Medulla oblongata (tissue), 1 donor: ENCODE results near the gene ALDH3A1.
"Not testable (repeated sequence)": the region's sequence is repeated elsewhere in the genome, so short reads cannot be mapped to it uniquely, and the experiment has no call there.

Source experiments
- DNase-seq: peaks from one replicate; pipeline ENCODE4 v3.0.0-alpha.2; 2015; ENCODE audit errors: extremely low spot score

The ALDH3A1 gene

DNA sequence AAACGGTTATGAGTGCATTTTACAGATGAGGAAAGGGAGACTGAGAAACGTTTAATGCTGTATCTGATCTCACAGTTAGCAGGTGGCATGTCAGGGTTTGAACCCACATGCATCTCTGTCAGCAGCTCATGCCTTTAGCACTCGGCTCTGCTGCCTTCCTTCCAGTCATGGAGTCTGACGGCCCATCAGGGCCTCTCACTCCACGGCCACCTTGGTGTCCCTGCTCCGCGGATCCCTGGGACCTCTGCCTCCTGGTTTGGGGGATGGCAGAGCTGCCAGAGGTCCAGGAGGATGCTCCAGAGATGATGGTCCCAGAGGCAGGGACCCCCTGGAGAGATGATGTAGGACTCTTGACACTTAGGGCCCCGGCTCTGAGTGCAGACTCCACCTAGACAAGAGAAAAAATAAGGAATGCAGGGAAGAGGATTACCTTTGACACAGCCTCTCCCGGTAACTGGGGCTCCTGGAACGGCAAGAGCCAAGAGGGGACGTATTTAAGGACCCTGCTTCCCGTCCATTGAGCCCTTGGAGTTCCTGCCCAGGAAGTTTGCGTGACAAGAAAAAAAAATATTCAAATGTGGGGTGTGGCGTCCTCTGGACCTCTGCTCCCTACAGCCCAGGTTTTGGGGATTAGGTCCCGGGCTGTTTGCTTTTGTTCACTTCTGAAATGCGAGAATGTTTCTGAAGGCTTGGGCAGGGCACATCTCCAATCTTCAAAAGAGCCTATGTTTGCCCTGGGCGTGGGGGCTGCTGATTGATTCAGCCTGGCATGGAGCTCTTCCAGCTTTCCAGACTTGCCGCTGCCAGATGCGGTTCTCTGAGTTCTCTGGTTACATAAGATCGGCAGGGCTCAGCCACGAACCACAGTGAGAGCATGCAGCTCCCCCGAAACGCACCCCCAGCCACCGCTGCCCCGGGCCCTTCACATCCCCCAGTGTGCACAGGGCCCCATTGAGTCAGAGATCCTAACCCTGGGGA, at the start of gene ALDH3A1:
Gene ALDH3A1 (minus strand): TSS at position 470 of the 978 bp plus-strand sequence. CDS start 3,169 bp downstream, outside the sequence.
- no peak for DNase-seq

DNA sequence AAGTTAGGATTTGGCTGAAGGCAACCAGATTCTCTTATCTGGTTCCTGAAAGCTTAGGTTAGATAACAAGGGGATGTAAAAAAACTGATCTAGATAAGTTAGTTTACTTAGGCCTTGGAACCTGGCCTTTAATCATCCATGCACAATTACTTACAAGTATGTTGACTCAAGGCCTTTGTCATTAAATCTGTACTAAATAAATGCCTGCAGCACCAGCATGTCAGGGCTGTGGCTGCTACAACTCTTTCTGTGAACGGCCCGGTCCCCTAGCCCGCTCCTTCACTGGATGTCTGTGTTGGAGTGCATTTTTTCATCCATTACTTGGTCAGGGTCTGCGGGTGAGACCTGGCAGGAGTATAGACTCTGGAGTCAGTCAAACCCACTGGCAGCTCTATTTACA, 48.4 kb upstream of the ALDH3A1 start:
- DNase-seq, result no peak

DNA sequence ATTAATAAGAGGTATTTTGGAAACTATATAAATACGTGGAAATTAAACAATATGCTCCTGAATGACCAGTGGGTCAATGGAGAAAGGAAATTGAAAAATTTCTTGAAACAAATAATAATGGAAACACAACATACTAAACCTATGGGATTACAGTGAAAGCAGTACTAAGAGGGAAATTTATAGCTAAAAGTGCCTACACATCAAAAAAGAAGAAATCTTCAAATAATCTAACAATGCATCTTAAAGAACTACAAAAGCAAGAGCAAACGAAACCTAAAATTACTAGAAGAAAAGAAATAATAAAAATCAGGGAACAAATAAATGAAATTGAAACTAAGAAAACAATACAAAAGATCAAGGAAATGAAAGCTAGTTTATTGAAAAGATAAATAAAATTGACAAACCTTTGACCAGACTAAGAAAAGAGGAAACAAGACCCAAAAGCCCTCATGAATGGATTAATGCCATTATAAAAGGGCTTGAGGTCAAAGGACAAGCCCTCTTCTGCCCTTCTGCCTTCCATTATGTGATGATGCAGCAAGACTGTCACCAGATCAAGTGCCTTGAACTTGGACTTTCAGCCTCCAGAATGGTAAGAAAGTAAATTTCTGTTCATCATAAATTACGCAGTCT, 43.9 kb upstream of the ALDH3A1 start:
- no peak for DNase-seq

DNA sequence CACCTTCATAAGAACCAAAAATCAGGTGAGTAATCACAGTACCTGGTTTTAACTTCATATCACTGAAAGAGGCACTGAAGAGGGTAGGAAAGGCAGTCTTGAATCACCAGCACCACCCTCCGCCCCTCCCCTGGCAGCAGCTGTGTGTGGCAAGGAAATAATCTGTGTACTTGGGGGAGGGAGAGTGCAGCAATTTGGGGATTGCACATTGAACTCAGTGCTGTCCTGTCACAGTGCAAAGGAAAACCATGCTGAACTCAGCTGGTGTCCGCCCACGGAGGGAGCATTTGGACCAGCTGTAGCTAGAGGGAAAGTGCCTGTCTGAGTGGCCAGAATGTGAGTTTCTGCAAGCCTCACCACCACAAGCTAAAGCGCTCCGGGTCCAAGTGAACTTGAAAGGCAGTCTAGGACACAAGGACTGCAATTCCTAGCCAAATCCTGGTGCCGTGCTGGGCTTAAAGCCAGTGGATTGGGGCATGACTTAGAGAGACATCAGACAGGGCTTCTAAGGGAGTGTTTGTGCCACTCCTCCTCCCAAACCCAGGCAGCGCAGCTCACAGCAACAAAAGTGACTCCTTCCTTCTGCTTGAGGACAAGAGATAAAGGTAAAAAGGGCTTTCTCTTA, 39.7 kb upstream of the ALDH3A1 start:
- peak; percentile 46 for DNase-seq

DNA sequence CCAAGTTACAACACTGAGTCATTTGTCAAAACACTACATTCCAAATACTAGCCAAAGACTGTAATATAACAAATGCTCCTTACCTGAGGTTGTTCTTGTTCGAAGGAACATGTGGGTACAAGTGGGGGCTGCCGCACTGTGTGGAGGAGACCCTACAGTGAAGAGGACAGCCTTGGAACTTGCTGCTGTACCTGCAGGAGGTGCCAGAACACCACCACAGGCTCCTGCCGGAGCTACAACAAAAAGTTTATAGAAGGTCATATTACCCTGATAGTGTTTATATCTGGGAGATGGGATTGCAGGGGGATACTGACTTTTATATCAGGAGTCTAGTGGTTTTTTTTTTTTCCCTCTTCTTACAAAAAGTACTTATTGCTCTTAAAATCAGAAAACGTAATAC, 37.8 kb upstream of the ALDH3A1 start:
- DNase-seq, result no peak

DNA sequence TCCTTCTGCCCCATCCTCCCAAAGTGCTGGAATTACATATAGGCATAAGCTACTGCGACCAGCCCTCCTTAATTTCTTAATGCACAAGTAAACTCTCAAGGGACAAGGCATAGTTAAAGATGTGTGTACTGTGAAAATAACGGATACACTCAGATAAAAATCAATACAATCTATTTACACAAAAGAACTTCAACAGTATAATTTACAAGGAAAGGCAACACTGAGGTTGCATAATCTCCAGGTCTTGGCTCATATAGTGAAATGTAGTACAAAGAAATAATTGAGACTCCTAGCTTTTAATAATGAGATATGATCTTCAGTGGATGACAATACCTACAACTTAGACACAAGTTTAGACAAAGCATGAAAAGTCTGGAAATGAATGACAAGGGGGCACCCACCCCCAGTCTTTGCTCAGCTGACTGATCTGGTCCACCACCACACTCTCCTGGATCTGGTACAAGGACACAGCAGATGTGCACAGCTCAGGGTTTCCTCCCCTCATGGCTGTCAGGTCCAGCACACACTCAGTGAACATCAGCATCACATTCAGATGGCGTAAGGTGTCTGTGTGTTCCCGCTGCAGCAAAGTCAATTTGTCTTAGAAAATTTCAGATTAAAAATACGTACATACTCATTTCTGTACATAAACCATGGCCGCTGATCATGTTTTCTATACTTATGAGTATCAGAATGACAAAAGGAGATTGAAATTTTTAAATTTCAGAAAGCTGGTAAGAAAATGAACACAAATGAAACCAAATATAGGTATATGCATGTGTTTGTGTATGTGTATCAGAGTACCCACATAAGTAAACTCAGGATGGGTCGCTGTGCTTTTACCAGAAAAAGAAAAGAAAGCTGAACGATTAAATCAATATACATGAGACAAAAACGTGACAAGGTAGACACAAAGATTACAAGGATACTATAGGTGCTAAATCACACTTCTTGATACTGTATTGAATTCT, 33.7 kb upstream of the ALDH3A1 start:
- no peak for DNase-seq

DNA sequence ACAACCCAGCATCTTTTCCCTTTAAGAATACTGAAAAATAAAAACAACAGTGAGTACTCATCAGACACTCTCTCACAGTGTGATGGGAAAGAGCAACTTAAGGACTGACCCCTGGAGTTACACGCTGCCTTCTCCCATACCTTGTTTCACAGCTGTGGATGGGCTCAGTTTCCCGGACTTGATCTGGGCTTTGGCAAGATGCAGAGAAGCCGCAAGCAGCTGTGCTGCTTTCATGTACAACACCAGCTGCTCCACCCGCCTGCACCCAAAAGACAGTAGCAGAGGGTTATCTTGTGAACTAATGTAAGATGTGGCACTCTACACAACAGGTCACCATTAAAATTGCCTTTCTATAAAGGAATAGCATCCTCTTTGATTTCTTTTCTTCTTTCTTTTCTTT, 32.7 kb upstream of the ALDH3A1 start:
- no peak for DNase-seq

DNA sequence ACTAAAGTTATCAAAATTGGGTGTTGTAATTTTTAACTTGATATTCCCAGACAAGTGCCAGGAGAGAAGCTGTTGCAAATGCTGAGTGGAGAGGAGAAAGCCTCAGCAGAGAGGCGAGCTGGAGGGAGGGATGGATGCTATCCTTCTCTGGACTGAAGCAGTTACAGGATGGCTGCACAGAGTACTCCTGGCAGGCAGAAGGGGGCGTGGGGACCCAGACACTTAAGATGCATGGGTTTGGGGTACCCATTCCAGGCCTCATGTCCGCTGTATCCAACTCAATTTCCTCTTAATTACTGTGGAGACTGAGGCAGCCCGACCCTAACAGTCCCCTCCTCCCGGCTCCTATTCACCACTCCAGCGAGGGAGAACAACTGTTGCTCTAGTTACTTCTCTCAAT, 25.4 kb upstream of the ALDH3A1 start:
- no peak for DNase-seq

DNA sequence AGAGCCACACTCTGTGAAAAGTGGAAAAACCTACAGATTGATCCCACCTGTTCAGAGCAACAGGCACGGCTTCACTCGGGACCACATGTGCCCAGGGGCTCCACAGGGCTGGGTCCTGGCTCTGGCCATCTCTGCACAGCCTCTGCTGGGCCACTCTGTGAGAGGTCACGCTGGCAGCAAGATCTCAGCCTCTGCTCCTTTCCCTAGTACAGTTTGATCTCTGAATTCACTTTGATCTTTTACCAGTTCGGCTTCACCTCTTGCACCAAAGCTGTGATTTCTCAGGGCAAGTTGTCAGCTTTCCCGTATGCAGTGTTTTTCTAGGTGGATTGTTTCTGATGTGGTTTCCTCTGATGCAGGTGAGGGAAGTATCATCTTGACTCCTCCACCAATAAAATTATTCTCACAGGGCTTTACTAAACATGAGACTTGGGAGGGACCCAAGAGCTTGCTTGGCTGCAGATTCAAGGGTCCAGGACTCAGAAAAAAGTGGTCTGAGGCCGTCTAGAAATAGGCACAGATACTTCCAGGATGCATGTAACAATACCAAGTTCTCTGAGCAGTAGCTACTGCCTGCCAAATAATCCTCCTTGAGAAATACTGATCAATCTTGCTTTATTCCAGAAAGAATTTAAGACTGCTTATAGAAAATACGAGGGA, 24.0 kb upstream of the ALDH3A1 start:
- DNase-seq, result no peak

DNA sequence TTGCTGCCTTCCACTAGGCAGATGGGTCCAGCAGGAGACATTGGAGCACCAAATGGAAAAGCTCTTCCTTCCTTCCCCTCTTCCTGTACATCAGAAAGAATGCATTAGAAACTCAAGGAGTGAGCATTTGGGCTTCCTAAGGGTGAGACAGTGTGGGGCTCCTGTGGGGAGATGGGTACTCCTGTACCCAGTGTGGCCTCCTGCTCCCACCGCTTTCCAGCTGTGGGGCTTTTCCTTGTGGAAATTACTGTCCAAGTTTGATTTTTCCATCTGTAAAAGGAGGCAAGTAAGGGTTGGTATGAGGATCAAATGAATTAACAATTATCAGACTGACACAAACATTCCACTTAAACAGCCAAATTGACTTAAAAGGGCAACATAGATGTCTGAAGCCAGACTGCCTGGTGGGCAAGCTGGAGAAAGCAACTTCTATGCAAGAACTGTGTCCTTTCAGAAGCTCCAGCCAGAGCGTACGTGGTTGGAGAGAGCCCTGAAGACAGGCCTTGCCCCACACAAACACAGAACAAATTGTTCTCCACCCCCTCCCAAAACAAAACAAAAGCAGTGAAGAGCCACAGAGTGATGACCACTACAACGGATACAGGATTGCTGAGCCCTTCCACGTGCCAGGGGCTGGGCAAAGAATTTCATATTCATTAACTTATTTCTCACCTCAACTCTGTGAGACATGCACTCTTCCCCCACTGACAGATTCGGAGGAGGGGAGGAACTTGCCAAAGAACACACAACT, 23.1 kb upstream of the ALDH3A1 start:
- no peak for DNase-seq

DNA sequence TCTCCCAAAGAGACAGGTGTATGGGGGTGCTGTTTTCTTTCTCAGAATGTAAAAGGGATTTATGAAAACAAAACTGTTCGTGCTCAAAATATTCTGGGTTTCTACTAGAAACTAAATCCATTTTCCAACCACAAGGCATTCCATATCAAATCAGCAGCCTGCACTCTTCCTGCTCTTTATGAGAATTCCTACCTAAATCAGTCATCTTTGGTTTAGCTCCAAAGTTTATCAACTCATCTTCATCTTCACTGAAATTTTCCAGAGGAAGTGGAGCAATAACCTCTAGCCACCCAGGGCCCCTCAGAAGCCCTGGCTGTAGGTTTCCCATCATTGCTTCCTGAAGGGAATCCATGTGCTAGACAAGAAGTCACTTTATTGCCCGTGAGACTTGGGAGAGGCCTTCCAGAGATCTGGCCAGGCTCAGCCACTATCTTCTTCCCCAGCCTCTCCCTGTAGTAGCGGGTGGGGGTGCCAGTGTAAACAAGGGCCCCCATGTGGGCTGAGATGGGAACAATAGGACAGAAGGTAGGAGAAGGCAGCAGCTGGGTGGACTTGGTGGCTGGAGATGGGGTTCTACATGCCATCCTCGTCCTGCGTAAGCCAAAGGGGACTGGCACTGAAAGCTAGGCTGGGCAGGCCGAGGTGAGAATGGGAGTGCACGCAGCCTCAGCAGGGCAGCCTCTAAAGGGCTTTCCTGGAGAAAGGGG, 22.0 kb upstream of the ALDH3A1 start:
- no peak for DNase-seq

DNA sequence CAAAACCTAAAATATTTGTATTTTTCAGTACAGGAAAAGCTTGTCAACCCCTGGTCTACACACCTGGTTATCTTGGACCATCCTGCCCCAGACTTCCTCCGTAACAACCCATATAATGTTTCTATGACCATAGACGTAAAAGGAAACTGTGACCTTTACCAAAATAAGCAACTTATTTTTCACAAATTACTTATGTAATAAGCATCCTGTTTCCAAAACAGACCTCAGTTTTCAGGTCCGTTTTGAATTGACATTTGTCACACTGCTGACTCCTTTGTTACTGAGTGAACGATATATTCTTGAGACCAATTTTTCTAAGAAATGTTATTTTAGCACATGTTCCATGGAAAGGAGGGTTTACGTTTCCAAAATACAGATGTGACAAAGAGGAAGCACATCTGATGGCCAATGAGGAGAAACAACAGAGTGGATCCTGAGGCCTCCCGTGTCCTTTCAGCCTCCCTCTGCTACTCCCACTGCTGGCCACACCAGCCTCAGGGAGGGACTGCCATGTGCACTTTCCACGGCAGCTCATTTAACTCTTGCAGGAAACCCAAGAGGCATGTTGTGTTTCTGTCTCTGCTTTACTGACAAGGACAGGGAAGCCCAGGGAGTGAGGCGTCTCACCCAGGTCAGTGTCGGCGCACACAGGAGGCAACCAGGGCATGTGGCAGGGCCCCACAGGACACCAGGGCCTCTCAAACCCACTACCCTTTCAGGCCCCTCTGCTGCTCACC, 20.1 kb upstream of the ALDH3A1 start:
- DNase-seq, result no peak

DNA sequence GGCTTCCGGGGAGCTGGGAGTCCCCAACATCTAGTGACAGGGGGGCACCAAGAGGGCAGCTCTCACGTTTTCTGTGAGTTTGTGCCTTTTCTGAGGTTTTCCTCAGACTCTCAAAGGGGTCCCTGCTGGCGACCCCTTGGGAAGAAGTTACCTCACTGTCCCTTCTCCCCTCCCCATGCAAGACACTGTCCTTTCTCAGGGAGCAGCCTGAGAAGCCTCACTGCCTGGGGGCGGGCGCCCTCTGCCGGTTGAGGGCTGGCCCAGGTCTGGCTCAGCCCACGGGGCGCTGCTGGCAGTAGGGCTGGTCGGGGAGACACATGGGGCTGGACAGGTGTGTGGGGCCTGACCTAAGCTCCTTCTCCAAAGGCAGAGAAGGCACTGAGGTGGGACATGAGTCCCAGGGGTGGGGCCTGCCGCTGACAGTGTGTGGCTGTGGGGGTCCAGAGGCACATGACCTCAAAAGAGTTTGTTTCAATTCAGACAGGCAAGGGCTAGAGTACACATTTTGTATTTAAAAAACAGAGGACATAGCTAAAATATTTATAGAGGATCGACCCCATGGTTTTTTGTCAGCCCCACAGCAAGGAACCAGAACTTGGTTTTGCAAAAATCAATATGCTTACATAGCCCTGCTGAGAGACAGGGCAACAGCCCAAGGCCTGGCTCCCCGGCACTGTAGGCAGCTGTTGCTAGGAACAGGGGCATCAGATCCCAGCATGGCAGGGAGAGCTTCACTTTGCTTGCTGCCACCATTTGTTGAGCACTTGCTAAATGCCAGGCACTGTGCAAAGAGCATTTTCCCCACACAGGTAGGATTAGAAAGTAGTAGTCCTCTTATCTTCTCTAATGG, 18.5 kb upstream of the ALDH3A1 start:
- DNase-seq, result peak; percentile 86

DNA sequence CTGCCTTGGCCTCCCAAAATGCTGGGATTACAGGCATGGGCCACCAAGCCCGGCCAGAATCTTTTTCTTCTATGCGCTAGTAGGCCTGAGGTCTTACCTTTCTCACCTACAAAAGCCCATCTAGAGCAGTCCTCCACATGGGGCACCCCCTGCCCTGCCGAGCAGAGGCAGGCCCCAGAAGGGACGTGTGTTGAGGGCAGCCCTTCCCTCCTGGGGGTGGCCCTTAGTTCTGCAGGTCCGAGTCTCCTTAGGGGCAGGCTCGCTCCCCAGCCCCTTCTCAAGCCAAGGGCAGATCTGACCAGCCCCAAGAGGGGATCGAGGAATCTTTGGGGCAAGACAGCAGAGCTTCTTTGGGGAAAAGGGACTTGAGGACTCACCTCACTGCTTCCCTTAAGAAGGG, 17.9 kb upstream of the ALDH3A1 start:
- no peak for DNase-seq

DNA sequence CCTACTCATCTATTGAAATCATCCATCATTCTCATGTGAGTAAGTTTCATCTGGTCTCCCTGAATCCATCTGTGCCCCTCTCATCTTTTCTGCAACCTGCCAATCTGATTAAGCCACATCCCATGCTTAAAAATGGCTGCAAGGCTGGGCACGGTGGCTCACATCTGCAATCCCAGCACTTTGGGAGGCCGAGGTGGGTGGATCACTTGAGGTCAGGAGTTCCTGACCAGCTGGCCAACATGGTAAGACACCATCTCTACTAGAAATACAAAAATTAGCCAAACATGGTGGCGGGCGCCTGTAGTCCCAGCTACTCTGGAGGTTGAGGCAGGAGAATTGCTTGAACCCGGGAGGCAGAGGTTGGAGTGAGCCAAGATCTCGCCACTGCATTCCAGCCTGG, 15.9 kb upstream of the ALDH3A1 start:
- not testable (repeated sequence) for DNase-seq

DNA sequence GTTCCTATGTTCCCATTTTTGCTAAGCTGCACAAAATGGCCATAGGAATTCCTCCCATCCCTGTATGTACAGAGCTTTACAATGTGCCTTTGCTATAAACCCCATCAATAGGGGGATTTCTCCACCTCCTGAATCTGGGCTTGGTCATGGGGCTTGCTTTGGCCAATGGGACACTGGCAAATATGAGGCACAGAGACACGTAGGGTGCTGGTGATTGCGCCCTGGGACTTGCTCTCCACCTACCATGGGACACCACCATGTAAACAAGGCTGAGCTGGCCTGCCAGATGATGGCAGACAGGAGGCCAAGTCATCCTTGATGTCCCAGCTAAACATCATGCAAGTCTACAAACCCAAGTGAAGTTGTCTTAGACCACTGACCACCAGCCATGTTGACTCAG, 15.3 kb upstream of the ALDH3A1 start:
- no peak for DNase-seq

DNA sequence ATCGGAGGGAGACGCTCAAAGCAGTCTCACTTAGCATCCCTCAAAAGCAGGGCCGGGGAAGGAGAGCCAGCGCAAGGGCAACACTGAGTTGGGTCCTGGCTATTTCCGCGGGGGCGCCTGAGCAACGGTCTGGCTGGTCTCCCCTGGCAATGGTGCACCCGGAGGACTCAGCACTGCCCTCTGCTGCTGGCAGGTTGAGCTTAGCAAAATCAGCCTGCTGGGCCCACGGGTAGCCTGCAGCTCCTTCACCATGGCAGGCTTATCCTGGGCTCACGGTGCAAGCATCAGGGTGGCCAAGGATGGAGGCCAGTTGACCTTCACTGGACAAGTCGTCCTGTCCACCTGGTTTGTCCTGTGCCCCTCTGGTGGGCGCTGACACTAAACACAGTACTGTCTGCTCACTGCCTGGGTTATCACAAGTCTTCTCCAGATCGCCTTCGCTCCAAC, 14.4 kb upstream of the ALDH3A1 start:
- peak; percentile 58 for DNase-seq

DNA sequence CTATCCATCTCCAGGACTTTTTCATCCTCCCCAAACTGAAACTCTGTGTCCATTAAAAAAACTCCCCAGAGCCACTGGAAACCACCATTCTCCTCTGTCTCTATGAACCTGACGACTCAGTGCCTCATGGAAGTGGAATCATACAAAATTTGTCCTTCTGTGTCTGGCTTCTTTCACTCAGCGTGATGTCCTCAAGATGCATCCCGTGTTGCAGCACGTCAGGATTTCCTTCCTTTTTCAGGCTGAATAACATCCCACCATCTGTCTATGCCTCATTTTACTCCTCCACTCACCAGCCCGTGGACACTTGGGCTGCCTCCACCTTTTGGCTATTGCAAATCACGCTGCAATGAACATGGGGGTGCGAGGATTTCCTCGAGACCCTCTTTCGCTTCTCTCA, 12.6 kb upstream of the ALDH3A1 start:
- DNase-seq, result no peak
